22Rv1 (cell line): ENCODE data around the gene RAN.

Experiments used
- CTCF ChIP-seq: fragments of 450-650 bp; IDR thresholded peaks from 2 replicates; pipeline ENCODE4 v1.5.1; 2017; ENCODE audit warnings: mild to moderate bottlenecking
- ZFX ChIP-seq: fragments of 450-650 bp; IDR thresholded peaks from 2 replicates; pipeline ENCODE4 v1.6.1; 2017; ENCODE audit warnings: antibody characterized with exemption, borderline replicate concordance

GRCh38 chr12:130911193-130911592 lies 39.3 kb downstream of the RAN start:
- TF ChIP-seq CTCF (no peak), ZFX (no peak)
